ENCODE data around the gene TENT4B.
A peak's percentile ranks its signal among the peaks of the same experiment; 100 is the strongest.

The TENT4B gene

GRCh38 chr16:50252874-50253513 lies 99.9 kb downstream of the TENT4B start:
- Histone ChIP-seq H3K4me1 (peaks cover 0 to 12% (median under 1%) of the 10 kb centered on the region in 4 donors), H3K27me3 (no peaks in the 10 kb centered on the region), H3K4me3 (no peak overlapping the region), H3K36me3 (no peaks in the 10 kb centered on the region), H3K27ac (no peak overlapping the region), H3K9me3 (no peaks in the 10 kb centered on the region)
- TF ChIP-seq, protein P1, sequence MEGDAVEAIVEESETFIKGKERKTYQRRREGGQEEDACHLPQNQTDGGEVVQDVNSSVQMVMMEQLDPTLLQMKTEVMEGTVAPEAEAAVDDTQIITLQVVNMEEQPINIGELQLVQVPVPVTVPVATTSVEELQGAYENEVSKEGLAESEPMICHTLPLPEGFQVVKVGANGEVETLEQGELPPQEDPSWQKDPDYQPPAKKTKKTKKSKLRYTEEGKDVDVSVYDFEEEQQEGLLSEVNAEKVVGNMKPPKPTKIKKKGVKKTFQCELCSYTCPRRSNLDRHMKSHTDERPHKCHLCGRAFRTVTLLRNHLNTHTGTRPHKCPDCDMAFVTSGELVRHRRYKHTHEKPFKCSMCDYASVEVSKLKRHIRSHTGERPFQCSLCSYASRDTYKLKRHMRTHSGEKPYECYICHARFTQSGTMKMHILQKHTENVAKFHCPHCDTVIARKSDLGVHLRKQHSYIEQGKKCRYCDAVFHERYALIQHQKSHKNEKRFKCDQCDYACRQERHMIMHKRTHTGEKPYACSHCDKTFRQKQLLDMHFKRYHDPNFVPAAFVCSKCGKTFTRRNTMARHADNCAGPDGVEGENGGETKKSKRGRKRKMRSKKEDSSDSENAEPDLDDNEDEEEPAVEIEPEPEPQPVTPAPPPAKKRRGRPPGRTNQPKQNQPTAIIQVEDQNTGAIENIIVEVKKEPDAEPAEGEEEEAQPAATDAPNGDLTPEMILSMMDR (IDR thresholded peaks at IDR 0.05) = no peak
- peak; percentile 22 to 48 for DNase-seq
- intact Hi-C loops (cut with DNase I; ENCODE audit: low total_unique reads) = no loop called here

GRCh38 chr16:50253514-50253910 lies 100.4 kb downstream of the TENT4B start:
- Histone ChIP-seq H3K4me3 (no peak overlapping the region), H3K4me1 (peaks cover 0 to 12% (median 1%) of the 10 kb centered on the region in 4 donors), H3K27me3 (no peaks in the 10 kb centered on the region), H3K9me3 (no peaks in the 10 kb centered on the region), H3K36me3 (no peaks in the 10 kb centered on the region), H3K27ac (no peak overlapping the region)
- intact Hi-C loops (cut with DNase I; ENCODE audit: low total_unique reads) = no loop called here
- TF ChIP-seq, protein P1 (IDR thresholded peaks at IDR 0.05) = no peak
- DNase-seq = peak; percentile 21 to 56

DNA sequence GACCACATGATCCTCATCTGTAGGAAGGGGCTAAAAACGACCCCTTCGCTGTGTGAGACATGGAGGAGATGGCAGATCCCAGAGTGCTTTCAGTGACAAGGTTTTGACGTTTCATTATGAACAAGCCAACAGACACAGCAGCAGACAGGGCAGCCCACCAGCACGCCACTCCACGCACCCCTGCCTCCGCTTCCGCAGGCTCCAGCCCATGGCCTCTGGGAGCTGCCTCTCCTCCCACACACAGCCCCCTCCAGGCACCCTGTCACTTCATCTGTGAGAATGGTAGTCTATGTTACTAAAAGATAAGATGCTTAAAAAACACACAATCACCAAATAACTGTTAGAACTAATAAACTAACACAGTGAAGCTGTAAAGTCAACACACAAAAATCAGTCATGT lies 101.0 kb downstream of the TENT4B start:
- intact Hi-C loops (cut with DNase I; ENCODE audit: low total_unique reads) = no loop called here
- Histone ChIP-seq H3K9me3 (no peaks in the 10 kb centered on the region), H3K4me3 (no peak overlapping the region), H3K27me3 (no peaks in the 10 kb centered on the region), H3K27ac (no peak overlapping the region), H3K4me1 (peaks cover 0 to 18% (median 5%) of the 10 kb centered on the region in 4 donors), H3K36me3 (no peaks in the 10 kb centered on the region)
- peak in 1 of 2 donors; percentile 29 for DNase-seq
- TF ChIP-seq, protein P1 (IDR thresholded peaks at IDR 0.05) = no peak

GRCh38 chr16:50255538-50255937 lies 102.4 kb downstream of the TENT4B start:
- Histone ChIP-seq H3K4me1 (peaks cover 0 to 28% (median 12%) of the 10 kb centered on the region in 4 donors), H3K27ac (no peak overlapping the region), H3K4me3 (no peak overlapping the region), H3K9me3 (no peaks in the 10 kb centered on the region), H3K36me3 (no peaks in the 10 kb centered on the region), H3K27me3 (no peaks in the 10 kb centered on the region)
- TF ChIP-seq, protein P1 (IDR thresholded peaks at IDR 0.05) = no peak
- intact Hi-C loops (cut with DNase I; ENCODE audit: low total_unique reads) = no loop called here
- DNase-seq = peak in 1 of 2 donors; percentile 19

DNA sequence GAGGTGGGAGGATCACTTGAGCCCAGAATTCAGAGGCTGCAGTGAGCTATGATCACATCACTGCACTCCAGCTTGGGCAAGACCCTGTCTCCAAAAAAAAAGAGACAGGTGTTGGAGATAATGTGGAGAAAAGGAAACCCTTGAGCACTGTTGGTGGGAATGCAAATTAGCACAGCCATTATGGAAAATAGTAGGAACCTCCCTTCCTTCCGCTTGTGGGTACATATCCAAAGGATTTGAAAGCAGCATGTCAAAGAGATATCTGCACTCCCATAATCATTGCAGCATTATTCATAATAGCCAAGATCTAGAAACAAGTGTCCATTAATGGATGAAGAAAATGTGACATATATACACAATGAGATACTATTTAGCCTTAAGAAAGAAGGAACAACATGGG lies 103.5 kb downstream of the TENT4B start:
- intact Hi-C loops (cut with DNase I; ENCODE audit: low total_unique reads) = no loop called here
- Histone ChIP-seq H3K27ac (no peak overlapping the region), H3K36me3 (no peaks in the 10 kb centered on the region), H3K9me3 (no peaks in the 10 kb centered on the region), H3K27me3 (no peaks in the 10 kb centered on the region), H3K4me3 (no peak overlapping the region), H3K4me1 (peaks cover 0 to 25% (median 11%) of the 10 kb centered on the region in 4 donors)
- TF ChIP-seq, protein P1 (IDR thresholded peaks at IDR 0.05) = no peak
- DNase-seq = no peak
